Dermis microvascular lymphatic vessel endothelial cell (primary cell): Measurements from ENCODE around the gene VPS35. TPM values are rescaled to one million over a fixed set of nuclear protein-coding genes. Genes with fewer than 3 reads are reported as not detected.
A peak's percentile ranks its signal among the peaks of the same experiment; 100 is the strongest.
"Not testable (repeated sequence)": the region's sequence is repeated elsewhere in the genome, so short reads cannot be mapped to it uniquely, and the experiment has no call there.

ENCODE experiments used
- DNase-seq, 2 donors: peaks; one replicate each; pipeline versions ENCODE4 v3.0.0 to v3.0.0-alpha.2; 2010; ENCODE audit warnings: low read depth in 2 of 2
- total RNA-seq: library from RNA; depleted of rRNA; stranded (reverse); fragments of >200 nt; gene quantifications from 2 replicates; pipeline ENCODE4 v1.2.1, GENCODE V29; 2014

The VPS35 gene
- total RNA-seq, 1 donor from 2014 or later, result 73.9 TPM

- DNase-seq, result no peak
Measured at GRCh38 chr16:46662123-46662522, 26.9 kb downstream of the VPS35 start.

- DNase-seq, result no peak
Measured at GRCh38 chr16:46658925-46659324, 30.1 kb downstream of the VPS35 start.

- DNase-seq, result no peak
Measured at GRCh38 chr16:46651305-46651704, 37.7 kb downstream of the VPS35 start.

- DNase-seq, result no peak
Measured at GRCh38 chr16:46650254-46650623, 38.7 kb downstream of the VPS35 start.

- DNase-seq, result no peak
Measured at GRCh38 chr16:46649588-46650253, 39.3 kb downstream of the VPS35 start.

GRCh38 chr16:46648656-46649055, 40.3 kb downstream of the VPS35 start:
- no peak for DNase-seq

GRCh38 chr16:46638947-46639925, 49.7 kb downstream of the VPS35 start:
- no peak for DNase-seq

- no peak for DNase-seq
Measured at GRCh38 chr16:46632778-46633733, 55.9 kb downstream of the VPS35 start.

GRCh38 chr16:46629331-46630219, 59.4 kb downstream of the VPS35 start:
- DNase-seq, result peak; percentile 38

- DNase-seq, result no peak
Measured at GRCh38 chr16:46627746-46628145, 61.2 kb downstream of the VPS35 start.

- not testable (repeated sequence) for DNase-seq
Measured at GRCh38 chr16:46626681-46627080, 62.3 kb downstream of the VPS35 start.

GRCh38 chr16:46624862-46625261, 64.1 kb downstream of the VPS35 start:
- not testable (repeated sequence) for DNase-seq

GRCh38 chr16:46623707-46624106, 65.3 kb downstream of the VPS35 start:
- DNase-seq, result not testable (repeated sequence)

- not testable (repeated sequence) for DNase-seq
Measured at GRCh38 chr16:46623246-46623645, 65.7 kb downstream of the VPS35 start.

- no peak for DNase-seq
Measured at GRCh38 chr16:46621934-46622676, 66.9 kb downstream of the VPS35 start.

- DNase-seq, result peak; percentile 74 to 93
Measured at GRCh38 chr16:46621006-46621933, 67.7 kb downstream of the VPS35 start, which contains the start of gene SHCBP1. SHCBP1 (minus strand) TSS chr16:46621379; CDS start chr16:46621359, 20 bp downstream.

GRCh38 chr16:46620266-46621005, 68.5 kb downstream of the VPS35 start:
- peak in 1 of 2 donors; percentile 25 for DNase-seq

GRCh38 chr16:46618516-46618915, 70.5 kb downstream of the VPS35 start:
- DNase-seq, result no peak
